COLO668 (cell line): ENCODE data around the gene WDR88.
"Not testable (repeated sequence)": the region's sequence is repeated elsewhere in the genome, so short reads cannot be mapped to it uniquely, and the experiment has no call there.

Experiments
- DNase-seq: peaks from one replicate; lab custom pipeline; 2025; ENCODE audit not compliant: unreplicated experiment; lab: John Stamatoyannopoulos, UW

Gene WDR88

GRCh38 chr19:33210266-33210940, 78.5 kb downstream of the WDR88 start:
- DNase-seq: no peak

GRCh38 chr19:33211794-33212435, 80.0 kb downstream of the WDR88 start:
- DNase-seq: no peak

- no peak for DNase-seq
Measured at GRCh38 chr19:33212436-33213172, 80.7 kb downstream of the WDR88 start.

- peak; percentile 41 for DNase-seq
Measured at GRCh38 chr19:33214596-33214995, 82.7 kb downstream of the WDR88 start.

- no peak for DNase-seq
Measured at GRCh38 chr19:33215438-33216197, 83.7 kb downstream of the WDR88 start.

GRCh38 chr19:33216198-33216830, 84.4 kb downstream of the WDR88 start:
- DNase-seq: peak; percentile 3

GRCh38 chr19:33217881-33218280, 86.0 kb downstream of the WDR88 start:
- no peak for DNase-seq

- DNase-seq: no peak
Measured at GRCh38 chr19:33219261-33219815, 87.4 kb downstream of the WDR88 start.

- no peak for DNase-seq
Measured at GRCh38 chr19:33220115-33220514, 88.2 kb downstream of the WDR88 start.

- DNase-seq: no peak
Measured at GRCh38 chr19:33220735-33221134, 88.8 kb downstream of the WDR88 start.

GRCh38 chr19:33221638-33222037, 89.7 kb downstream of the WDR88 start:
- no peak for DNase-seq

- DNase-seq: not testable (repeated sequence)
Measured at GRCh38 chr19:33222255-33222654, 90.3 kb downstream of the WDR88 start.

- no peak for DNase-seq
Measured at GRCh38 chr19:33224694-33225457, 93.0 kb downstream of the WDR88 start.
